HG03342 (cell line): ENCODE results near the gene ZNF23.
A peak's percentile ranks its signal among the peaks of the same experiment; 100 is the strongest.
"Not testable (repeated sequence)": the region's sequence is repeated elsewhere in the genome, so short reads cannot be mapped to it uniquely, and the experiment has no call there.

Source experiments
- ATAC-seq: cut with Tn5 transposase; IDR thresholded peaks from one replicate; pipeline ENCODE4 v1.9.1; 2021; ENCODE audit warnings: mild to moderate bottlenecking, moderate library complexity; ENCODE audit not compliant: unreplicated experiment

The ZNF23 gene

GRCh38 chr16:71461686-71462648, at the start of gene ZNF23:
ZNF23 (minus strand) TSS chr16:71462247; CDS start chr16:71456796, 5,451 bp downstream.
- peak; percentile 97 for ATAC-seq

- no peak for ATAC-seq
Measured at GRCh38 chr16:71507061-71507460, 45.0 kb upstream of the ZNF23 start.

- no peak for ATAC-seq
Measured at GRCh38 chr16:71504901-71505300, 42.9 kb upstream of the ZNF23 start.

- not testable (repeated sequence) for ATAC-seq
Measured at GRCh38 chr16:71504051-71504450, 42.0 kb upstream of the ZNF23 start.

- ATAC-seq: no peak
Measured at GRCh38 chr16:71501547-71501946, 39.5 kb upstream of the ZNF23 start.

GRCh38 chr16:71500964-71501363, 38.9 kb upstream of the ZNF23 start:
- ATAC-seq: no peak

GRCh38 chr16:71499775-71500364, 37.8 kb upstream of the ZNF23 start:
- ATAC-seq: peak; percentile 71

- no peak for ATAC-seq
Measured at GRCh38 chr16:71498031-71498430, 36.0 kb upstream of the ZNF23 start.

- ATAC-seq: no peak
Measured at GRCh38 chr16:71493213-71493612, 31.2 kb upstream of the ZNF23 start.

- ATAC-seq: no peak
Measured at GRCh38 chr16:71492786-71493185, 30.7 kb upstream of the ZNF23 start.

- no peak for ATAC-seq
Measured at GRCh38 chr16:71491054-71491453, 29.0 kb upstream of the ZNF23 start.

- no peak for ATAC-seq
Measured at GRCh38 chr16:71490361-71490760, 28.3 kb upstream of the ZNF23 start.

GRCh38 chr16:71489122-71489521, 27.1 kb upstream of the ZNF23 start, which contains the start of gene ZNF19:
ZNF19 (minus strand) TSS chr16:71489324; CDS start chr16:71482114, 7,210 bp downstream.
- no peak for ATAC-seq

GRCh38 chr16:71484006-71484893, 22.2 kb upstream of the ZNF23 start:
- ATAC-seq: peak; percentile 87

- ATAC-seq: no peak
Measured at GRCh38 chr16:71482569-71482968, 20.5 kb upstream of the ZNF23 start.

GRCh38 chr16:71480956-71481355, 18.9 kb upstream of the ZNF23 start:
- ATAC-seq: no peak

GRCh38 chr16:71479420-71479819, 17.4 kb upstream of the ZNF23 start:
- ATAC-seq: no peak

GRCh38 chr16:71476457-71477124, 14.5 kb upstream of the ZNF23 start:
- no peak for ATAC-seq

GRCh38 chr16:71474864-71475263, 12.8 kb upstream of the ZNF23 start:
- no peak for ATAC-seq

- no peak for ATAC-seq
Measured at GRCh38 chr16:71473891-71474290, 11.8 kb upstream of the ZNF23 start.
